C4-2B (cell line): ENCODE measurements around the gene OSBPL2.

Source experiments
- ZFX ChIP-seq: fragments of 450-650 bp; IDR thresholded peaks from 2 replicates; pipeline ENCODE4 v1.6.1; 2017
- TF ChIP-seq, protein P1 (sequence below): fragments of 450-650 bp; conservative IDR thresholded peaks from 2 replicates; pipeline ENCODE4 v1.5.1; 2017; ENCODE audit warnings: mild to moderate bottlenecking

DNA sequence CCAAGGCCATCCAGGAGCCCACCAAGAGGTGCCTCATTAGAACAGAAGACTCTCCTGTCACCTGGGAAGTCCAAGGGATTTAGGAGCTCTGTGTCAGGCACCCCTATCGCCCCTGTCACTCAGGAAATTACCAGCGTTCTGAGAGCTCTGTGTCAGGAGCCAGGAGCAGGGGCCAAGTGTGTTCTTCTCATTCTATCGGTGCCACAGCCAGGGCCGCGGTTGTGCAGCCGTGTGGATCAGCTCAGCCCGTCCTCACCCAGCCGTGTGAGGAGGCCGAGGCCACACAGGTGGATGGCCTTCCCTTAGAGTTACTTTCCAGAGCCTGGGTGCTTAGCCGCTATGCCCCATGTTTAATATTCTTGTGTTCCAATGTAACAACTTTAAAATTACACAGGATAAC lies 45.7 kb upstream of the OSBPL2 start:
- TF ChIP-seq, protein P1, sequence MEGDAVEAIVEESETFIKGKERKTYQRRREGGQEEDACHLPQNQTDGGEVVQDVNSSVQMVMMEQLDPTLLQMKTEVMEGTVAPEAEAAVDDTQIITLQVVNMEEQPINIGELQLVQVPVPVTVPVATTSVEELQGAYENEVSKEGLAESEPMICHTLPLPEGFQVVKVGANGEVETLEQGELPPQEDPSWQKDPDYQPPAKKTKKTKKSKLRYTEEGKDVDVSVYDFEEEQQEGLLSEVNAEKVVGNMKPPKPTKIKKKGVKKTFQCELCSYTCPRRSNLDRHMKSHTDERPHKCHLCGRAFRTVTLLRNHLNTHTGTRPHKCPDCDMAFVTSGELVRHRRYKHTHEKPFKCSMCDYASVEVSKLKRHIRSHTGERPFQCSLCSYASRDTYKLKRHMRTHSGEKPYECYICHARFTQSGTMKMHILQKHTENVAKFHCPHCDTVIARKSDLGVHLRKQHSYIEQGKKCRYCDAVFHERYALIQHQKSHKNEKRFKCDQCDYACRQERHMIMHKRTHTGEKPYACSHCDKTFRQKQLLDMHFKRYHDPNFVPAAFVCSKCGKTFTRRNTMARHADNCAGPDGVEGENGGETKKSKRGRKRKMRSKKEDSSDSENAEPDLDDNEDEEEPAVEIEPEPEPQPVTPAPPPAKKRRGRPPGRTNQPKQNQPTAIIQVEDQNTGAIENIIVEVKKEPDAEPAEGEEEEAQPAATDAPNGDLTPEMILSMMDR: no peak
- no peak for TF ChIP-seq ZFX
